ENCODE data around the gene PDE9A. TPM values are rescaled to one million over a fixed set of nuclear protein-coding genes. Genes with fewer than 3 reads are reported as not detected.

PDE9A gene
- total RNA-seq, 1 donor from 2014 or later: 1.6 TPM

DNA sequence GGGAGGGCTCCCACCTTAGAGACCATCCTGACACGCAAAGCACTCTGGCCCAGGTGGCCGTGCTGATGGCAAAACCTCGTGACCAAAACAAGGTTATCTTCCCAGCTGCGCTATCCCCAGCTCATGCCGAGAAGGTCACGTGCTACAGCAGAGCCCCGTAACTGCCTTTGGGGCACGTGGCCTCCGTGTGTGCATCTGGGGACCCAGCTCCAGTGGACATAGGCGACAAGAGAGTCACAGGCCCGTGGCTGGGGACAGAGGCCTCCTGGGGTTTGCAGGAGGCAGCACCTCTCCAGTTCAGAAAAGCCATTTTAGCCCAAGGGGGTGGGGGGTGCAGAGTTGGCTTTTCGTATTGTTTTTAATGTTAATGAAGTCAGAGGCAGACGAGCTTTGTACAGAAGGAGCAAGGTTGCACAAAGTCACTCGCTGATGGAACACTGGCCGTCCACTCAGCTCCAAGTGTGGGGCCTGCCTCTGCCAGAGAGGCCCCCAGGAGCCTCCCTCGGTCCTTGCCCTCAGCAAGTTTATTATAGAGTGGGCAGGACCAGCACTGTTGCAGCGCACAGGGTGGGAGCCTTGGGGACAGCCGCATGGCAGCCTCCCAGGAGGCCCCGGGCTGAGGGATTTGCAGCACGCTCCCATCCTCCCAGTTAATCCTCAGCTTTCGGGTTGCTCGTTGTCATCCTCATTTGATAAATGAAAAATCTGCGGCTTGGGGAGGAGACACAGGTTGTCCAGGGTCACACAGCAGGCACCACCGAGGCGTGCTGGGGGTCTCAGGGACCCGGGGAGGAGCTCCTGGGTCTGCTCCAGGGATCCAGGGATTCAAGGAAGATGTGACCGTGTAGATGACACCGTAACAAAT, 8.0 kb upstream of the PDE9A start:
- TF ChIP-seq, protein P1, sequence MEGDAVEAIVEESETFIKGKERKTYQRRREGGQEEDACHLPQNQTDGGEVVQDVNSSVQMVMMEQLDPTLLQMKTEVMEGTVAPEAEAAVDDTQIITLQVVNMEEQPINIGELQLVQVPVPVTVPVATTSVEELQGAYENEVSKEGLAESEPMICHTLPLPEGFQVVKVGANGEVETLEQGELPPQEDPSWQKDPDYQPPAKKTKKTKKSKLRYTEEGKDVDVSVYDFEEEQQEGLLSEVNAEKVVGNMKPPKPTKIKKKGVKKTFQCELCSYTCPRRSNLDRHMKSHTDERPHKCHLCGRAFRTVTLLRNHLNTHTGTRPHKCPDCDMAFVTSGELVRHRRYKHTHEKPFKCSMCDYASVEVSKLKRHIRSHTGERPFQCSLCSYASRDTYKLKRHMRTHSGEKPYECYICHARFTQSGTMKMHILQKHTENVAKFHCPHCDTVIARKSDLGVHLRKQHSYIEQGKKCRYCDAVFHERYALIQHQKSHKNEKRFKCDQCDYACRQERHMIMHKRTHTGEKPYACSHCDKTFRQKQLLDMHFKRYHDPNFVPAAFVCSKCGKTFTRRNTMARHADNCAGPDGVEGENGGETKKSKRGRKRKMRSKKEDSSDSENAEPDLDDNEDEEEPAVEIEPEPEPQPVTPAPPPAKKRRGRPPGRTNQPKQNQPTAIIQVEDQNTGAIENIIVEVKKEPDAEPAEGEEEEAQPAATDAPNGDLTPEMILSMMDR (IDR thresholded peaks at IDR 0.05; ENCODE audit: insufficient read depth, low read length, severe bottlenecking): no peak
- DNase-seq (ENCODE audit: low read depth) (no peak), FAIRE-seq (no peak)
- Histone ChIP-seq H3K36me3 (ENCODE audit: control insufficient read depth, insufficient read depth, low read length) (no peaks in the 10 kb centered on the region), H3K4me3 (ENCODE audit: low read depth, low read length) (no peak overlapping the region), H3K27me3 (ENCODE audit: control insufficient read depth, insufficient read depth, low read length) (peaks cover 7% of the 10 kb centered on the region)

DNA sequence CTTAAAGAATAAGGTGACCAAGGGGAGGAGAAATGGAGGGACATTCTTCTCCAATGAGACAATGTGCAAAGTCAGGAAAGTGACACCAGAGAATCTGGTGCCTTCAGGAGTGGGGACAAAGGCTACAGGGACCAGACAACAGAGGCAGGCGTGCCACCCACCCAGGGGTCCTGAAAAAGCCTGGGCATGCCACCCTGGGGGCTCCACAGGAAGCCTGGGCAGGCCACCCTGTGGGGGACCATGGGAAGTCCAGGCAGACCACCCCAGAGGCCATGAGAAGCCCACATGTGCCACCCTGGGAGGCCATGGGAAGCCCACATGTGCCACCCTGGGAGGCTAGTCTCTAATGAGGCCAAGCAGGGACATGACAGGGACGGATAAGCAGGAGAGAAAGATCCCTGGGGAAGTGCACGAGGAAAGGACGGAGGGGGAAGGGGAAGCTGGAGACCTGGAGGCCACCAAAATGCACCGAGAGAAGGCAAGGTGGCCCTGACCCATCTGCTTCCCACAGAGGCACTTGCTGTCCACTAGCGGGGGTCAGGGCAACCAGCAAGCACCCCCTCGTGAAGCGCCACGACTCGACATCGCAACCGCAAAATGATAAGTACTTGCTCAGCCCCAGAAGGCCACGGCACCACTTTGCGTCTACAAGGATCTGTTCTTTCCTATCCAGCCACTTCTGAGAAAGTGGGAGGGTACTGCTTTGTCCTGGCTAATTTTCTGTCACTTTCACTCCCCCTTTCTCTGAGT, 7.2 kb upstream of the PDE9A start:
- no peak for FAIRE-seq
- TF ChIP-seq, protein P1 (IDR thresholded peaks at IDR 0.05; ENCODE audit: insufficient read depth, low read length, severe bottlenecking): no peak
- no peak for DNase-seq (ENCODE audit: low read depth)

DNA sequence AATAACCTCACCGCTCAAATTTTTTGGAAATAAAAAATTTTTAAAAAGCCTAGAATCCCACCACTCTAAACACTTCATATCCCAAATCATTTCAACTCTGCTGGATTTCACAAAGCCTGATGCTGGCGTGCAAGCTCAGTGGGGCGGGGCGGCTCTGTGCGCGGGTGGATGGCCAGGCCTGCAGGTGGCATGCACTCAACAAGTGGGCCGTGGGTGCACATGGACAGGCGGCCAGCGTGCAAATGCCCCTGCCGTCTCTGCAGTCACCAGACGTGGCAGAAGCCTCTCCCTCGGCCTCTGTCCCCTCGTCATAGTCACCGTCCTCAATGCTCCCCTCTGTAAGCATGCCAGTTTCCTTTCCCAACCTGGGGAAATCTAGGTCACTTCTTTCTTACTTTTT, 6.6 kb upstream of the PDE9A start:
- Histone ChIP-seq H3K4me3 (ENCODE audit: low read depth, low read length) (no peak overlapping the region), H3K27me3 (ENCODE audit: control insufficient read depth, insufficient read depth, low read length) (peaks cover 2% of the 10 kb centered on the region), H3K36me3 (ENCODE audit: control insufficient read depth, insufficient read depth, low read length) (no peaks in the 10 kb centered on the region)
- no peak for DNase-seq (ENCODE audit: low read depth)
- no peak for FAIRE-seq
- TF ChIP-seq, protein P1 (IDR thresholded peaks at IDR 0.05; ENCODE audit: insufficient read depth, low read length, severe bottlenecking): no peak

More for the DNA sequence above, 7.2 kb upstream of the PDE9A start:
- Histone ChIP-seq H3K4me3 (ENCODE audit: low read depth, low read length) (no peak overlapping the region), H3K36me3 (ENCODE audit: control insufficient read depth, insufficient read depth, low read length) (no peaks in the 10 kb centered on the region), H3K27me3 (ENCODE audit: control insufficient read depth, insufficient read depth, low read length) (peaks cover 7% of the 10 kb centered on the region)

DNA sequence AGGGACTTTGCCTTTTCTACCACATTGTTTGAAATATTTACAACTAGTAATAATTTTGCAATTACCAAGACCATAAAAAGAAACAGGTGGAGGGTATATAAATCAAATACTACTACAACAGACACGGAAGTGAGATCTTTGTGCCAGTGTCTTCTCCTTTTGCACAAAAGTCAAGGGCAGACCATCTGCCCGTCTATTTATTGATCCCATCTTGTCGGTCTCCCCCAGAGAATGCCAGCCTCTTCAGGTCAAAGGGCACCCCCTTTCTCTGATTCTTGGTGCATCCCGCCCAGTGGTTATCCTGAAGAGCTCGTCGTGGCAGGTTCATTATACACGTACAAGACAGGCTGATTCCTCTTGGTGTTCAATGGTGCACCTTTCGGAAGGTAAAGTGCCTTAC, 4.8 kb upstream of the PDE9A start:
- no peaks in the 10 kb centered on the region for H3K36me3 ChIP-seq (ENCODE audit: control insufficient read depth, insufficient read depth, low read length)
- no peak for FAIRE-seq

DNA sequence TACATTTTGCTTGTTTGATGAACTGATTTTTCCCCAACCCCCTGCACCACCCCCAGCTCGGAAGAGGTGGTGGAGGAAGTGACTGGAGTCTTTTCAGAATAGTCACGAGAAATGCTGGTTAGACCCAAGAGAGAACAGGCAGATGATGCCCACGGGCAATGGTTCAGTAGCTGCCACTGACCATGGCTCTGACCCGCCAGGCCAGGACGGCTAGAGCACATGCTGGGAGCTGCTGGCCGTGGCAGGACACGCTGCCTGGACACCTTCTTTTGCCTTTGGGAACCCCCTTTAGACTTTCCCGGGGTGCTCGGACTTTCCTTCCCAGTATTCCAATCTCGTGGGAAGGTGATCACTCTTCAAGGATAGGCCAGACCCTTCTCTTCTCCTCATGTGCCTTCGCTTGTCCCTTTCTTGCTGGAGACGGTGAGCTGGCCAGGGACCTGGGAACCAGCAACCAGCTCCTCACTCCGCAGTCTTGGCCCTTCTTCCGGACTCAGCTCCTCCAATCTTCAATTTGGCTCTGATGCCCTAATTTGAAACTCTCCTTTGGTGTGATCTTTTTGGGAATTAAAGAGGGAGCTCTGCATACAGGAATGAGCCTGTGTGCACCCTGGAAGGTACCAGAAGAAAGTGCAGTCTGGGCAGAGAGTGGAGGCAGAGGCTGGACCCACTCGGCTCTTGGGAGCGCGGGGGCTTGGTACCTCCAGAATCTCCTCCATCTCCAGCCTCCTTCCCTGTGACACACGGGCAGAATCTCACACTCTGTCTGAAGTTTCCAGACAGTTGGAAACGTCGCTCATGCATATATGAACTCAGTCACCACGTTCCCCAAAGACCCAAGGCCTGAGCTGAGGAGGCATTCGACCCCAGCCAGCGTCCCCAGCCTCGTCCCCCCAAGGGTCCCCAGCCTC, 4.0 kb upstream of the PDE9A start:
- no peaks in the 10 kb centered on the region for H3K36me3 ChIP-seq (ENCODE audit: control insufficient read depth, insufficient read depth, low read length)
- no peak for DNase-seq (ENCODE audit: low read depth)
- no peak overlapping the region for H3K4me3 ChIP-seq (ENCODE audit: low read depth, low read length)
- no peak for FAIRE-seq
- peaks cover 10% of the 10 kb centered on the region for H3K27me3 ChIP-seq (ENCODE audit: control insufficient read depth, insufficient read depth, low read length)
- TF ChIP-seq, protein P1 (IDR thresholded peaks at IDR 0.05; ENCODE audit: insufficient read depth, low read length, severe bottlenecking): no peak

More for the DNA sequence above, 4.8 kb upstream of the PDE9A start:
- DNase-seq (ENCODE audit: low read depth): no peak
- H3K4me3 ChIP-seq (ENCODE audit: low read depth, low read length): no peak overlapping the region
- peaks cover 8% of the 10 kb centered on the region for H3K27me3 ChIP-seq (ENCODE audit: control insufficient read depth, insufficient read depth, low read length)
- TF ChIP-seq, protein P1 (IDR thresholded peaks at IDR 0.05; ENCODE audit: insufficient read depth, low read length, severe bottlenecking): no peak
